ENCODE data around the gene POLR2A. TPM values are rescaled to one million over a fixed set of nuclear protein-coding genes. Genes with fewer than 3 reads are reported as not detected.

POLR2A gene
- total and polyA plus RNA-seq, 2 of the 4 experiments (the other 2 are of a cell fraction): 54.0 to 56.6 TPM

DNA sequence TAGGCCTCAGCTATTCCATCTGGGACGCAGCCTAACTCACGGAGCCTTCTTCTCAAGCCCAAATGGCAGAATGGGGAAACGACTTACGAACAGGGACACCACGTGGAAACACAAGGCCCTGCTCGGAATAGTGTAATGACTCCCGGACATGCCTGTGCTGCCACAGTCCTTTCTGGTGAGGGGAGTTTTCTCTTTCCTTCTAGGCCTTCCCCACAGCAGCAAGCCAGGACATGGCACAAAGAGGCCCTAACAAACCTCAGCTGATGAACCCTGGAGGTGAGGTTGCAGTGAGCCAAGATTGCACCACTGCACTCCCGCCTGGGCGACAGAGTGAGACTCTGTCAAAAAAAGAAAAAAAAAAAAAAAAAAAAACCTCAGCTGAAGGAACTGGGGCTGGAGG, 20.1 kb upstream of the POLR2A start:
- no peaks in the 10 kb centered on the region for H3K27me3 ChIP-seq (ENCODE audit: control insufficient read depth, insufficient read depth, low read length)
- POLR2A ChIA-PET (ENCODE audit: unreplicated experiment): no interaction called here
- BruUV-seq (replicated peaks): no TSS peak
- H3K9me1 ChIP-seq (ENCODE audit: insufficient read depth, low read length): peaks cover 15% of the 10 kb centered on the region
- in situ Hi-C loops (cut with MboI; ENCODE audit: low sequenced_read_pairs) (no loop called here), dilution Hi-C loops (cut with HindIII; ENCODE audit: low sequenced_read_pairs, unreplicated experiment) (no loop called here), intact Hi-C loops (cut with micrococcal nuclease) (no loop called here)
- H2AFZ ChIP-seq (replicated peaks; ENCODE audit: low read length, poor library complexity): no peak overlapping the region
- no peak for TF ChIP-seq ELK1 (IDR thresholded peaks at IDR 0.05; ENCODE audit: borderline replicate concordance, low read depth, low read length)
- TF ChIP-seq RAD21 (IDR thresholded peaks at IDR 0.05; ENCODE audit: low read length): no peak
- TF ChIP-seq RCOR1 (IDR thresholded peaks at IDR 0.05; ENCODE audit: insufficient replicate concordance, low read length): no peak
- no peak for TF ChIP-seq CHD1 (IDR thresholded peaks at IDR 0.05; ENCODE audit: low read depth, low read length)
- no peak for TF ChIP-seq BHLHE40 (IDR thresholded peaks at IDR 0.05; ENCODE audit: low read depth, low read length)
- TF ChIP-seq SMC3 (IDR thresholded peaks at IDR 0.05; ENCODE audit: low read depth, low read length): no peak
- no peak for TF ChIP-seq USF2 (IDR thresholded peaks at IDR 0.05; ENCODE audit: low read depth, low read length)
- TF ChIP-seq CEBPB (IDR thresholded peaks at IDR 0.05; ENCODE audit: low read depth, low read length): no peak
- no peak for TF ChIP-seq NFE2L2 (IDR thresholded peaks at IDR 0.05; ENCODE audit: low read depth, low read length)
- no peak for TF ChIP-seq POLR2A (IDR thresholded peaks at IDR 0.05; ENCODE audit: low read depth, low read length)
- no peak for TF ChIP-seq MAFK (IDR thresholded peaks at IDR 0.05; ENCODE audit: low read depth, low read length)
- no peak for TF ChIP-seq FOS (IDR thresholded peaks at IDR 0.05; ENCODE audit: low read depth, low read length)
- TF ChIP-seq RFX5 (IDR thresholded peaks at IDR 0.05; ENCODE audit: low read depth, low read length): no peak
- no peak for TF ChIP-seq MXI1 (IDR thresholded peaks at IDR 0.05; ENCODE audit: borderline replicate concordance, low read depth, low read length)
- TF ChIP-seq, protein P1, sequence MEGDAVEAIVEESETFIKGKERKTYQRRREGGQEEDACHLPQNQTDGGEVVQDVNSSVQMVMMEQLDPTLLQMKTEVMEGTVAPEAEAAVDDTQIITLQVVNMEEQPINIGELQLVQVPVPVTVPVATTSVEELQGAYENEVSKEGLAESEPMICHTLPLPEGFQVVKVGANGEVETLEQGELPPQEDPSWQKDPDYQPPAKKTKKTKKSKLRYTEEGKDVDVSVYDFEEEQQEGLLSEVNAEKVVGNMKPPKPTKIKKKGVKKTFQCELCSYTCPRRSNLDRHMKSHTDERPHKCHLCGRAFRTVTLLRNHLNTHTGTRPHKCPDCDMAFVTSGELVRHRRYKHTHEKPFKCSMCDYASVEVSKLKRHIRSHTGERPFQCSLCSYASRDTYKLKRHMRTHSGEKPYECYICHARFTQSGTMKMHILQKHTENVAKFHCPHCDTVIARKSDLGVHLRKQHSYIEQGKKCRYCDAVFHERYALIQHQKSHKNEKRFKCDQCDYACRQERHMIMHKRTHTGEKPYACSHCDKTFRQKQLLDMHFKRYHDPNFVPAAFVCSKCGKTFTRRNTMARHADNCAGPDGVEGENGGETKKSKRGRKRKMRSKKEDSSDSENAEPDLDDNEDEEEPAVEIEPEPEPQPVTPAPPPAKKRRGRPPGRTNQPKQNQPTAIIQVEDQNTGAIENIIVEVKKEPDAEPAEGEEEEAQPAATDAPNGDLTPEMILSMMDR (conservative IDR thresholded peaks at IDR 0.05; ENCODE audit: low read depth, low read length): no peak
- no peak for TF ChIP-seq MAZ (IDR thresholded peaks at IDR 0.05; ENCODE audit: borderline replicate concordance, low read depth, low read length)
- peaks cover 16 to 68% of the 10 kb centered on the region in 2 experiments; a peak in 3 of 4 replicates for H3K79me1 ChIP-seq (ENCODE audit: low read depth in 1 of 2, low read length in 2 of 2)
- DNase-seq (no peak), ATAC-seq (ENCODE audit: low read depth) (no peak)
- no peak overlapping the region for H2AK9ac ChIP-seq (replicated peaks; ENCODE audit: low read depth, low read length, poor library complexity)
- H2BK15ac ChIP-seq (ENCODE audit: low read depth, low read length): no peak overlapping the region
- H3K14ac ChIP-seq (replicated peaks; ENCODE audit: low read depth, low read length): no peak overlapping the region
- CTCF ChIA-PET: no interaction called here
- H2BK5ac ChIP-seq (ENCODE audit: low read depth, low read length, poor library complexity, severe bottlenecking): no peak overlapping the region
- H4K20me1 ChIP-seq (ENCODE audit: insufficient read depth, low read length): peaks cover 46% of the 10 kb centered on the region
- WGBS, 2 experiments (ENCODE audit: extremely low coverage in 2 of 2, insufficient read length in 1 of 2): 80% methylated on average over 2 of the region's 9 CpGs; no CpG with 5 or more reads in 1 of the 2 experiments
- no peak overlapping the region for H3K4me3 ChIP-seq (ENCODE audit: insufficient read depth, low read depth, low read length)
- no peak overlapping the region for H3K4me2 ChIP-seq (ENCODE audit: low read depth, low read length)
- H4K91ac ChIP-seq (ENCODE audit: insufficient read depth, low read depth, low read length): no peak overlapping the region
- no peak overlapping the region for H3K27ac ChIP-seq (ENCODE audit: insufficient read depth, low read length)
- H3K4me1 ChIP-seq (ENCODE audit: control insufficient read depth, insufficient read depth, low read length): peaks cover 9% of the 10 kb centered on the region; the same call in 1 of the 2 replicates
- H4K5ac ChIP-seq (ENCODE audit: low read depth, low read length): no peak overlapping the region
- H3K18ac ChIP-seq (ENCODE audit: low read depth, low read length): no peak overlapping the region
- no peaks in the 10 kb centered on the region for H3K9me3 ChIP-seq (ENCODE audit: control insufficient read depth, insufficient read depth, low read length)
- H3K36me3 ChIP-seq (ENCODE audit: control insufficient read depth, insufficient read depth, low read length): peaks cover 48% of the 10 kb centered on the region
- no peak overlapping the region for H3K9ac ChIP-seq (ENCODE audit: low read depth, low read length)
- no peak overlapping the region for H3K23ac ChIP-seq (ENCODE audit: low read depth, low read length)
- H2BK120ac ChIP-seq (ENCODE audit: low read depth, low read length): no peak overlapping the region
- no peak overlapping the region for H3K4ac ChIP-seq (ENCODE audit: low read depth, low read length)
- no peak overlapping the region for H2BK20ac ChIP-seq (ENCODE audit: low read depth, low read length)
- no peak overlapping the region for H3K56ac ChIP-seq (ENCODE audit: extremely low read depth, insufficient read depth, low read length)
- H4K8ac ChIP-seq (ENCODE audit: low read depth in 2 of 2, low read length in 2 of 2): no peak overlapping the region
- H2AK5ac ChIP-seq (ENCODE audit: low read depth, low read length): no peak overlapping the region
